HG03432 (cell line): Measurements from ENCODE around the gene SERINC5.

ENCODE experiments used
- ATAC-seq: cut with Tn5 transposase; IDR thresholded peaks from one replicate; pipeline ENCODE4 v1.9.1; 2021; ENCODE audit warnings: mild to moderate bottlenecking, moderate library complexity; ENCODE audit not compliant: unreplicated experiment

Gene SERINC5

GRCh38 chr5:80255431-80255810 is 427 bp downstream of the SERINC5 start:
- ATAC-seq, result peak; percentile 50

GRCh38 chr5:80254767-80255430 is 949 bp downstream of the SERINC5 start:
- ATAC-seq, result no peak

GRCh38 chr5:80251636-80252035 is 4.2 kb downstream of the SERINC5 start:
- ATAC-seq, result no peak

GRCh38 chr5:80250801-80251200 is 5.0 kb downstream of the SERINC5 start:
- no peak for ATAC-seq

- ATAC-seq, result no peak
These were observed 5.9 kb downstream of the SERINC5 start for GRCh38 chr5:80249901-80250300.

- no peak for ATAC-seq
These were observed 7.5 kb downstream of the SERINC5 start for GRCh38 chr5:80248378-80248777.

GRCh38 chr5:80246995-80247729 is 8.7 kb downstream of the SERINC5 start:
- ATAC-seq, result peak; percentile 90

GRCh38 chr5:80246001-80246758 is 9.7 kb downstream of the SERINC5 start:
- no peak for ATAC-seq

GRCh38 chr5:80243567-80243966 is 12.3 kb downstream of the SERINC5 start:
- ATAC-seq, result no peak

- no peak for ATAC-seq
These were observed 13.0 kb downstream of the SERINC5 start for GRCh38 chr5:80242849-80243248.

- ATAC-seq, result no peak
These were observed 15.4 kb downstream of the SERINC5 start for GRCh38 chr5:80240368-80240986.

- ATAC-seq, result no peak
These were observed 16.0 kb downstream of the SERINC5 start for GRCh38 chr5:80239680-80240367.

- no peak for ATAC-seq
These were observed 16.8 kb downstream of the SERINC5 start for GRCh38 chr5:80238778-80239679.

- ATAC-seq, result no peak
These were observed 17.8 kb downstream of the SERINC5 start for GRCh38 chr5:80238097-80238496.

GRCh38 chr5:80237243-80237642 is 18.6 kb downstream of the SERINC5 start:
- ATAC-seq, result no peak

GRCh38 chr5:80234116-80234948 is 21.5 kb downstream of the SERINC5 start:
- no peak for ATAC-seq

GRCh38 chr5:80231693-80232092 is 24.2 kb downstream of the SERINC5 start:
- ATAC-seq, result no peak

- ATAC-seq, result no peak
These were observed 24.6 kb downstream of the SERINC5 start for GRCh38 chr5:80231243-80231642.
